ENCODE data around the gene DCDC1. TPM values are rescaled to one million over a fixed set of nuclear protein-coding genes. Genes with fewer than 3 reads are reported as not detected.

Gene DCDC1
- total RNA-seq, 5 donors from 2014 or later (not counting 1 experiment from before 2014, with no cell fraction given), result 0.09 to 1.0 (median 0.22) TPM; not detected in 1

- no peak overlapping the region for H3K4me3 Mint-ChIP-seq
- no CpG with 5 or more reads among the region's 1 CpG for WGBS (ENCODE audit: insufficient coverage)
- no peak overlapping the region for H3K4me3 ChIP-seq (ENCODE audit: control insufficient read depth in 1 of 2, extremely low read depth in 1 of 2, low read length in 1 of 2)
- H3K4me1 ChIP-seq (ENCODE audit: control insufficient read depth in 1 of 2, extremely low read depth in 1 of 2, insufficient read depth in 2 of 2, low read length in 2 of 2), result no peaks in the 10 kb centered on the region
- no peaks in the 10 kb centered on the region for H3K9me3 Mint-ChIP-seq
- H3K9me3 ChIP-seq, result no peaks in the 10 kb centered on the region
- peaks cover 0 to 4% of the 10 kb centered on the region in 2 donors for H3K27me3 Mint-ChIP-seq
- ATAC-seq (replicated peaks in 1 of 4) (no peak), DNase-seq (no peak)
- no peaks in the 10 kb centered on the region for H3K36me3 Mint-ChIP-seq
- H3K27ac ChIP-seq (ENCODE audit: low read length), result no peak overlapping the region
- POLR2A ChIA-PET, result no interaction called here
- no peaks in the 10 kb centered on the region for H3K27me3 ChIP-seq (replicated peaks in 1 of 2; ENCODE audit: control insufficient read depth in 2 of 2, extremely low read depth in 1 of 2, insufficient read depth in 2 of 2, low read length in 1 of 2)
- no peaks in the 10 kb centered on the region for H3K36me3 ChIP-seq (ENCODE audit: control insufficient read depth in 2 of 2, extremely low read depth in 1 of 2, insufficient read depth in 1 of 2, low read length in 1 of 2)
- CTCF ChIA-PET, result no interaction called here
- H3K27ac Mint-ChIP-seq, result no peak overlapping the region
- no peaks in the 10 kb centered on the region for H3K4me1 Mint-ChIP-seq
Measured at GRCh38 chr11:31231601-31232000, 137.9 kb downstream of the DCDC1 start.

- Histone ChIP-seq H3K4me1 (ENCODE audit: control insufficient read depth in 1 of 2, extremely low read depth in 1 of 2, insufficient read depth in 2 of 2, low read length in 2 of 2) (no peaks in the 10 kb centered on the region), H3K9me3 (no peaks in the 10 kb centered on the region), H3K27ac (ENCODE audit: low read length) (no peak overlapping the region), H3K27me3 (replicated peaks in 1 of 2; ENCODE audit: control insufficient read depth in 2 of 2, extremely low read depth in 1 of 2, insufficient read depth in 2 of 2, low read length in 1 of 2) (no peaks in the 10 kb centered on the region), H3K4me3 (ENCODE audit: control insufficient read depth in 1 of 2, extremely low read depth in 1 of 2, low read length in 1 of 2) (no peak overlapping the region), H3K36me3 (ENCODE audit: control insufficient read depth in 2 of 2, extremely low read depth in 1 of 2, insufficient read depth in 1 of 2, low read length in 1 of 2) (no peaks in the 10 kb centered on the region)
- ChIA-PET CTCF (no interaction called here), POLR2A (no interaction called here)
- Mint-ChIP-seq H3K4me1 (no peaks in the 10 kb centered on the region), H3K27ac (no peak overlapping the region), H3K27me3 (peaks cover 0 to 4% of the 10 kb centered on the region in 2 donors), H3K9me3 (no peaks in the 10 kb centered on the region), H3K36me3 (no peaks in the 10 kb centered on the region), H3K4me3 (no peak overlapping the region)
- WGBS (ENCODE audit: insufficient coverage), result no CpG with 5 or more reads among the region's 2 CpGs
- ATAC-seq (replicated peaks in 1 of 4) (no peak), DNase-seq (no peak)
Measured at GRCh38 chr11:31218847-31219246, 150.7 kb downstream of the DCDC1 start.

GRCh38 chr11:31214372-31214771, 155.2 kb downstream of the DCDC1 start:
- WGBS (ENCODE audit: insufficient coverage), result no CpG with 5 or more reads among the region's 1 CpG
- H3K4me3 Mint-ChIP-seq, result no peak overlapping the region
- no peaks in the 10 kb centered on the region for H3K9me3 Mint-ChIP-seq
- Histone ChIP-seq H3K4me3 (ENCODE audit: control insufficient read depth in 1 of 2, extremely low read depth in 1 of 2, low read length in 1 of 2) (no peak overlapping the region), H3K4me1 (ENCODE audit: control insufficient read depth in 1 of 2, extremely low read depth in 1 of 2, insufficient read depth in 2 of 2, low read length in 2 of 2) (no peaks in the 10 kb centered on the region), H3K9me3 (no peaks in the 10 kb centered on the region), H3K36me3 (ENCODE audit: control insufficient read depth in 2 of 2, extremely low read depth in 1 of 2, insufficient read depth in 1 of 2, low read length in 1 of 2) (no peaks in the 10 kb centered on the region), H3K27me3 (replicated peaks in 1 of 2; ENCODE audit: control insufficient read depth in 2 of 2, extremely low read depth in 1 of 2, insufficient read depth in 2 of 2, low read length in 1 of 2) (no peaks in the 10 kb centered on the region), H3K27ac (ENCODE audit: low read length) (no peak overlapping the region)
- DNase-seq (no peak), ATAC-seq (replicated peaks in 1 of 4) (no peak)
- no peaks in the 10 kb centered on the region for H3K27me3 Mint-ChIP-seq
- ChIA-PET CTCF (no interaction called here), POLR2A (no interaction called here)
- no peak overlapping the region for H3K27ac Mint-ChIP-seq
- no peaks in the 10 kb centered on the region for H3K36me3 Mint-ChIP-seq
- H3K4me1 Mint-ChIP-seq, result no peaks in the 10 kb centered on the region

GRCh38 chr11:31199378-31199777, 170.2 kb downstream of the DCDC1 start:
- ATAC-seq (replicated peaks in 1 of 4) (no peak), DNase-seq (no peak)
- H3K9me3 ChIP-seq, result no peaks in the 10 kb centered on the region
- no peak overlapping the region for H3K27ac ChIP-seq (ENCODE audit: low read length)
- H3K4me3 Mint-ChIP-seq, result no peak overlapping the region
- no peaks in the 10 kb centered on the region for H3K9me3 Mint-ChIP-seq
- 66% methylated on average over 2 of the region's 2 CpGs for WGBS (ENCODE audit: insufficient coverage)
- ChIA-PET POLR2A (no interaction called here), CTCF (no interaction called here)
- H3K27me3 Mint-ChIP-seq, result peaks cover 1 to 9% of the 10 kb centered on the region in 2 donors
- H3K36me3 Mint-ChIP-seq, result no peaks in the 10 kb centered on the region
- no peaks in the 10 kb centered on the region for H3K4me1 ChIP-seq (ENCODE audit: control insufficient read depth in 1 of 2, extremely low read depth in 1 of 2, insufficient read depth in 2 of 2, low read length in 2 of 2)
- no peaks in the 10 kb centered on the region for H3K36me3 ChIP-seq (ENCODE audit: control insufficient read depth in 2 of 2, extremely low read depth in 1 of 2, insufficient read depth in 1 of 2, low read length in 1 of 2)
- no peaks in the 10 kb centered on the region for H3K27me3 ChIP-seq (replicated peaks in 1 of 2; ENCODE audit: control insufficient read depth in 2 of 2, extremely low read depth in 1 of 2, insufficient read depth in 2 of 2, low read length in 1 of 2)
- H3K4me3 ChIP-seq (ENCODE audit: control insufficient read depth in 1 of 2, extremely low read depth in 1 of 2, low read length in 1 of 2), result no peak overlapping the region
- H3K4me1 Mint-ChIP-seq, result no peaks in the 10 kb centered on the region
- no peak overlapping the region for H3K27ac Mint-ChIP-seq

- Histone ChIP-seq H3K9me3 (no peaks in the 10 kb centered on the region), H3K27me3 (replicated peaks in 1 of 2; ENCODE audit: control insufficient read depth in 2 of 2, extremely low read depth in 1 of 2, insufficient read depth in 2 of 2, low read length in 1 of 2) (peaks cover 0 to 4% of the 10 kb centered on the region in 2 experiments), H3K4me3 (ENCODE audit: control insufficient read depth in 1 of 2, extremely low read depth in 1 of 2, low read length in 1 of 2) (no peak overlapping the region), H3K4me1 (ENCODE audit: control insufficient read depth in 1 of 2, extremely low read depth in 1 of 2, insufficient read depth in 2 of 2, low read length in 2 of 2) (no peaks in the 10 kb centered on the region), H3K27ac (ENCODE audit: low read length) (no peak overlapping the region), H3K36me3 (ENCODE audit: control insufficient read depth in 2 of 2, extremely low read depth in 1 of 2, insufficient read depth in 1 of 2, low read length in 1 of 2) (no peaks in the 10 kb centered on the region)
- Mint-ChIP-seq H3K36me3 (no peaks in the 10 kb centered on the region), H3K4me1 (no peaks in the 10 kb centered on the region), H3K4me3 (no peak overlapping the region), H3K27ac (no peak overlapping the region), H3K9me3 (peaks cover 3 to 24% (median 20%) of the 10 kb centered on the region in 3 donors), H3K27me3 (no peaks in the 10 kb centered on the region)
- CTCF ChIA-PET, result no interaction called here
- 89% methylated on average over 7 of the region's 8 CpGs for WGBS (ENCODE audit: insufficient coverage)
- ATAC-seq (replicated peaks in 1 of 4) (no peak), DNase-seq (no peak)
- POLR2A ChIA-PET, result no interaction called here
Measured at GRCh38 chr11:31173926-31174680, 195.4 kb downstream of the DCDC1 start.

- DNase-seq (no peak), ATAC-seq (replicated peaks in 1 of 4) (no peak)
- Mint-ChIP-seq H3K4me3 (no peak overlapping the region), H3K36me3 (no peaks in the 10 kb centered on the region), H3K27ac (no peak overlapping the region), H3K27me3 (no peaks in the 10 kb centered on the region), H3K4me1 (no peaks in the 10 kb centered on the region), H3K9me3 (no peaks in the 10 kb centered on the region)
- H3K4me1 ChIP-seq (ENCODE audit: control insufficient read depth in 1 of 2, extremely low read depth in 1 of 2, insufficient read depth in 2 of 2, low read length in 2 of 2), result no peaks in the 10 kb centered on the region
- POLR2A ChIA-PET, result no interaction called here
- H3K27me3 ChIP-seq (replicated peaks in 1 of 2; ENCODE audit: control insufficient read depth in 2 of 2, extremely low read depth in 1 of 2, insufficient read depth in 2 of 2, low read length in 1 of 2), result no peaks in the 10 kb centered on the region
- H3K27ac ChIP-seq (ENCODE audit: low read length), result no peak overlapping the region
- no CpG with 5 or more reads among the region's 5 CpGs for WGBS (ENCODE audit: insufficient coverage)
- no peaks in the 10 kb centered on the region for H3K36me3 ChIP-seq (ENCODE audit: control insufficient read depth in 2 of 2, extremely low read depth in 1 of 2, insufficient read depth in 1 of 2, low read length in 1 of 2)
- H3K9me3 ChIP-seq, result no peaks in the 10 kb centered on the region
- CTCF ChIA-PET, result no interaction called here
- H3K4me3 ChIP-seq (ENCODE audit: control insufficient read depth in 1 of 2, extremely low read depth in 1 of 2, low read length in 1 of 2), result no peak overlapping the region
Measured at GRCh38 chr11:31160504-31161422, 208.8 kb downstream of the DCDC1 start.
